Peyer's patch (tissue), 4 donors: ENCODE results near the gene ACACA. TPM values are rescaled to one million over a fixed set of nuclear protein-coding genes. Genes with fewer than 3 reads are reported as not detected.

Experiments used
- DNase-seq, 3 donors: peaks; one replicate each; pipeline ENCODE4 v3.0.0-alpha.2; 2017 to 2019
- H3K27ac ChIP-seq, 4 donors: fragments of 200-600 bp; sonication (generic); one replicate each; pipeline ENCODE4 v1.5.1; 2016 to 2019
- H3K27me3 ChIP-seq, 2 donors: fragments of 200-600 bp; sonication (generic); one replicate each; pipeline ENCODE4 v1.5.1; 2019
- H3K36me3 ChIP-seq, 3 donors: fragments of 200-600 bp; sonication (generic); one replicate each; pipeline ENCODE4 v1.5.1; 2016 to 2019
- H3K4me1 ChIP-seq, 4 donors: fragments of 200-600 bp; sonication (generic); one replicate each; pipeline ENCODE4 v1.5.1; 2016 to 2019
- H3K4me3 ChIP-seq, 4 donors: fragments of 200-600 bp; sonication (generic); 1 replicate in 3 of 4; 2 replicates in 1 of 4; pipeline ENCODE4 v1.5.1; 2016 to 2019; ENCODE audit warnings: mild to moderate bottlenecking in 1 of 4
- H3K9me3 ChIP-seq, 4 donors: fragments of 200-600 bp; sonication (generic); one replicate each; pipeline ENCODE4 v1.5.1; 2016 to 2019; ENCODE audit warnings: mild to moderate bottlenecking in 1 of 4
- POLR2A ChIP-seq, 2 donors: fragments of 450-650 bp; IDR thresholded peaks; one replicate each; pipeline ENCODE4 v1.5.1; 2017; ENCODE audit warnings: antibody characterized with exemption in 2 of 2, mild to moderate bottlenecking in 2 of 2, moderate library complexity in 2 of 2
- total RNA-seq, 4 donors: library from RNA; depleted of rRNA; stranded (reverse); fragments of >200 nt; gene quantifications; one replicate each; pipeline ENCODE4 v1.1.0, GENCODE V29; 2016
- TF ChIP-seq, protein P1 (sequence below), 6 experiments: fragments of 450-650 bp in 4 of 6; fragments of 200-600 bp in 2 of 6; sonication (generic) in 1 of 6; IDR thresholded peaks; one replicate each; pipeline ENCODE4 v1.5.1; 2017 to 2019; ENCODE audit warnings: antibody characterized with exemption in 6 of 6, mild to moderate bottlenecking in 3 of 6, moderate library complexity in 1 of 6

Gene ACACA
- total RNA-seq, 4 donors from 2014 or later = 31.7 to 71.7 (median 43.0) TPM

DNA sequence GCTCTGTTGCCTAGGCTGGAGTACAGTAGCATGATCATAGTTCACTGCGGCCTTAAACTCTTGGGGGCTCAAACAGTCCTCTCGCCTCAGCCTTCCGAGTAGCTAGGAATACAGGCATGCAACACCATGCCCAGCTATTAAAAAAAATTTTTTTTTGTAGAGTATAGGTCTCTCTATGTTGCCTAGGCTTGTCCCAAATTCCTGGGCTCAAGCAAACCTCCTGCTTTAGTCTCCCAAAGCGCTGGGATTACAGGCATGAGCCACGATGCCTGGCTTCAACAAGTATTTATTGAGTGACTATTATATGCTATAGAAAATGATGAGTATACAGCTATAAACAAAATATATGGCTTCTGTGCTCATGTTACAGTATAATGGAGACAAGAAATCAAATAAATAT lies 97.6 kb downstream of the ACACA start:
- Histone ChIP-seq H3K27ac (no peak overlapping the region), H3K9me3 (no peaks in the 10 kb centered on the region), H3K36me3 (no peaks in the 10 kb centered on the region), H3K4me1 (no peaks in the 10 kb centered on the region), H3K4me3 (no peak overlapping the region), H3K27me3 (no peaks in the 10 kb centered on the region)
- DNase-seq = no peak
- TF ChIP-seq, protein P1, sequence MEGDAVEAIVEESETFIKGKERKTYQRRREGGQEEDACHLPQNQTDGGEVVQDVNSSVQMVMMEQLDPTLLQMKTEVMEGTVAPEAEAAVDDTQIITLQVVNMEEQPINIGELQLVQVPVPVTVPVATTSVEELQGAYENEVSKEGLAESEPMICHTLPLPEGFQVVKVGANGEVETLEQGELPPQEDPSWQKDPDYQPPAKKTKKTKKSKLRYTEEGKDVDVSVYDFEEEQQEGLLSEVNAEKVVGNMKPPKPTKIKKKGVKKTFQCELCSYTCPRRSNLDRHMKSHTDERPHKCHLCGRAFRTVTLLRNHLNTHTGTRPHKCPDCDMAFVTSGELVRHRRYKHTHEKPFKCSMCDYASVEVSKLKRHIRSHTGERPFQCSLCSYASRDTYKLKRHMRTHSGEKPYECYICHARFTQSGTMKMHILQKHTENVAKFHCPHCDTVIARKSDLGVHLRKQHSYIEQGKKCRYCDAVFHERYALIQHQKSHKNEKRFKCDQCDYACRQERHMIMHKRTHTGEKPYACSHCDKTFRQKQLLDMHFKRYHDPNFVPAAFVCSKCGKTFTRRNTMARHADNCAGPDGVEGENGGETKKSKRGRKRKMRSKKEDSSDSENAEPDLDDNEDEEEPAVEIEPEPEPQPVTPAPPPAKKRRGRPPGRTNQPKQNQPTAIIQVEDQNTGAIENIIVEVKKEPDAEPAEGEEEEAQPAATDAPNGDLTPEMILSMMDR (IDR thresholded peaks at IDR 0.05) = no peak
- no peak for TF ChIP-seq POLR2A (IDR thresholded peaks at IDR 0.05)

DNA sequence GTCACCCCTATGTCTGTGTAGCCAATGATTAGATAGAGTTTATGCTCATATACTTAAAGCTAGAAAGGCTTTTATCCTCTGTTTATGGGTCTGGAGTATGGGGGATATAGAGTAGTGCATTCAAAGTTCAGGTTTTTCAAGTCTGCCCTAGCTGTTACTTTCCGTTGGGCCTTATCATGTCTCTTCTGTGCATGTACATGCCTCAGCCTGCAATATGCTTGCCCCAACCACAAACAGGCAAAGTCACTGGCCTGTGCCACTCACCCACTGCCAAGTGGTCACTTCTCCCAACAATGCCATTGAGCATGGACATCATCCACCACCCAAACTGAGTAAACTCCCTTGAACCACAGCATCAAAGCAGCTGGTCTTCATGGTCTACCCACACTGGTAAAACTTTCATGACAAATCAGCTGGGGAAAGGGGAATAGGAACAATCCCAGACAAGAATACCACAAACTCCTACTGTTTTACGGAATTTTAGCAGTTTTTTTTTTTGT lies 101.2 kb downstream of the ACACA start:
- Histone ChIP-seq H3K9me3 (no peaks in the 10 kb centered on the region), H3K4me3 (no peak overlapping the region)
- TF ChIP-seq, protein P1 (IDR thresholded peaks at IDR 0.05) = no peak
- TF ChIP-seq POLR2A (IDR thresholded peaks at IDR 0.05) = no peak

DNA sequence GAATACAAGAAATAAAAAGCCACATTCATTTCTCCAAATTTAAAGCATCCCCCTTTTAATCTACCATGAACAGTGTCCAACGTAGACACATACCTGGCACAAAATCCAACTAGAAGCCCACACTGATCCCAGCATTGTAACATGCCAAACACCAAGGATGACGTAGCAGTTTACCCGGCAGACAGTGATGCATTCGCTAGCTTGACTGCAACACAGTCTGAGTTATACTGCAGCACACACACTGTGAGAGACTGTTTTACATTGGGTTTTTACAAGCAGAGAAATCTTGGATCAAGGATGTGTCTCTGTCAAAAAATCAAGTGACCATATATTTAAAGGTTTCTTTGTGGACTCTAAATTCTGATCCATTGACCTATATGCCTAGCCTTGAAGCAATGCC lies 105.3 kb downstream of the ACACA start:
- Histone ChIP-seq H3K4me1 (no peaks in the 10 kb centered on the region), H3K36me3 (peaks cover 0 to 4% (median 0%) of the 10 kb centered on the region in 3 donors), H3K9me3 (no peaks in the 10 kb centered on the region), H3K27me3 (no peaks in the 10 kb centered on the region), H3K27ac (no peak overlapping the region), H3K4me3 (no peak overlapping the region)
- DNase-seq = no peak
- no peak for TF ChIP-seq POLR2A (IDR thresholded peaks at IDR 0.05)
- TF ChIP-seq, protein P1 (IDR thresholded peaks at IDR 0.05) = no peak

More for the DNA sequence above, 101.2 kb downstream of the ACACA start:
- peaks cover 0 to 4% (median 0%) of the 10 kb centered on the region in 3 donors for H3K36me3 ChIP-seq
- no peaks in the 10 kb centered on the region for H3K27me3 ChIP-seq
- H3K27ac ChIP-seq = no peak overlapping the region
- no peaks in the 10 kb centered on the region for H3K4me1 ChIP-seq
- no peak for DNase-seq

DNA sequence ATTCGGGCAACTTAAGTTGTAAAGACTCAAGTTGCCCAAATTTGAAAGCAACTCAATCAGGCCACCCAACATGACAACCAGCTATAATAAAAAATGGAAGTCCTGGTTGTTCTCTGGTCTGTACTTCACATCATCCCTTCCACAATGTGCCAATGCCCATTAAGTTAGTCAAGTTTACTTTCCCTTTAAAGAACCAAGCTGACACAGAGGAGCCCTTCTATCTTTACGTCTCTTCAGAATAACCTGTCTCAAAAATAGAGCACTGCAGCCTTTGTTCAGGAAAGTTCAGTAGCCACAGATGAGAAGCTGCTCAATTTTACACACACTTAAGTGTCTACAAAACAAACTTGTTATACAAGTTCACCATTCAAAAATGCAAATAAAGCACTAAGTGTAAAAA lies 106.0 kb downstream of the ACACA start:
- no peak overlapping the region for H3K4me3 ChIP-seq
- H3K27ac ChIP-seq = no peak overlapping the region
- DNase-seq = no peak
- H3K36me3 ChIP-seq = peaks cover 0 to 4% (median 0%) of the 10 kb centered on the region in 3 donors
- no peak for TF ChIP-seq POLR2A (IDR thresholded peaks at IDR 0.05)
- TF ChIP-seq, protein P1 (IDR thresholded peaks at IDR 0.05) = no peak
- H3K27me3 ChIP-seq = no peaks in the 10 kb centered on the region
- no peaks in the 10 kb centered on the region for H3K9me3 ChIP-seq
- no peaks in the 10 kb centered on the region for H3K4me1 ChIP-seq

DNA sequence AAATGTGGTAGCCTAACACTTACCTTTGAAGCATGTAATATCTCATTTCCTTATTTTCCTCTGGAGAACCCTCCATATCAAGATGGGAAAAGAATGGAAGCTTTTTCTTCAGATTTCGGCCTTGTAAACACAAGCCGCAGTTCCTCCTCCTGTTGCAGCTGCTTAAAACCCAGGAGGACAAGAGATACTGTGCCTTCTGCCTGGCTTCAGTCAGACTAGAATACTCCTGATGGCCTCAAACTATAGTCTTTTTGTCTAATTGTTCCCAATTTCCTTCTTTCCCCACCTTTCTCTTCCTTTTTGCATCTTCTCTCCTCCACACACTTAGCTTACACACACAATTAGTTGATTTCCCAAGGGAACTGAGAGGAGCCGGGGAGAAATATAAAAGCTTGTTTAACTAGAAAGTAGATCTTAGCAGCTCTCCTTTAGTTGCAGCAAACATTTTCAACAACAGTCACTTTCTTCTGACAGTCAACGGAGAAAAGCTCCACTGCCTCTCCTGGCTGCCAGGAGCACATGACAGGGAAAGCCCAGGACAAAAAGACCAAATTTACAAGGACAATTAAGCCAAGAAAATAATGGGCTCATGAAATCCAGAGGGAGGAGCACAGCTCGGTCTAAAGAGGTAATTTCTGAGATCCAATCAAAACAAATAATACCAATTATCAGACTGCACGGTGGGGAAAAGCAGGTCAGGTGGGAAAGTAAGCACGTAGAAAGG lies 107.2 kb downstream of the ACACA start:
- Histone ChIP-seq H3K9me3 (no peaks in the 10 kb centered on the region), H3K36me3 (peaks cover 0 to 4% (median 0%) of the 10 kb centered on the region in 3 donors), H3K27me3 (no peaks in the 10 kb centered on the region), H3K27ac (no peak overlapping the region), H3K4me3 (no peak overlapping the region), H3K4me1 (no peaks in the 10 kb centered on the region)
- DNase-seq = no peak
- no peak for TF ChIP-seq POLR2A (IDR thresholded peaks at IDR 0.05)
- TF ChIP-seq, protein P1 (IDR thresholded peaks at IDR 0.05) = no peak
